Measurements from ENCODE around the gene SORCS3. TPM values are rescaled to one million over a fixed set of nuclear protein-coding genes. Genes with fewer than 3 reads are reported as not detected.

SORCS3 gene
- total and polyA plus RNA-seq, 4 donors, result 0.14 TPM; not detected in 3

GRCh38 chr10:104831272-104831671 is 190.2 kb downstream of the SORCS3 start:
- DNase-seq (no peak), ATAC-seq (ENCODE audit: insufficient read depth, low FRiP score) (no peak)
- Histone ChIP-seq H3K27me3 (ENCODE audit: control insufficient read depth in 3 of 3, insufficient read depth in 3 of 3, low read length in 2 of 3) (peaks cover 0 to 4% (median 0%) of the 10 kb centered on the region in 3 donors), H3K9ac (ENCODE audit: insufficient read depth in 1 of 2, low read length in 2 of 2) (no peak overlapping the region), H3K36me3 (ENCODE audit: control insufficient read depth in 4 of 4, insufficient read depth in 4 of 4, low read length in 4 of 4) (no peaks in the 10 kb centered on the region), H3K27ac (ENCODE audit: low read depth in 1 of 2, low read length in 1 of 2) (no peak overlapping the region), H3K9me3 (ENCODE audit: control insufficient read depth in 4 of 4, insufficient read depth in 3 of 4, low read length in 3 of 4) (no peaks in the 10 kb centered on the region), H3K4me1 (ENCODE audit: control insufficient read depth in 5 of 5, insufficient read depth in 5 of 5, low read length in 5 of 5) (no peaks in the 10 kb centered on the region), H3K4me3 (no peak overlapping the region)
- 83% methylated on average over 5 of the region's 5 CpGs for WGBS, 2 donors
- no peak for TF ChIP-seq CTCF (IDR thresholded peaks at IDR 0.05; ENCODE audit: control extremely low read depth, extremely low read depth)

- Histone ChIP-seq H3K4me3 (no peak overlapping the region), H3K4me1 (ENCODE audit: control insufficient read depth in 5 of 5, insufficient read depth in 5 of 5, low read length in 5 of 5) (no peaks in the 10 kb centered on the region), H3K27me3 (ENCODE audit: control insufficient read depth in 3 of 3, insufficient read depth in 3 of 3, low read length in 2 of 3) (peaks cover 0 to 4% (median 0%) of the 10 kb centered on the region in 3 donors), H3K9me3 (ENCODE audit: control insufficient read depth in 4 of 4, insufficient read depth in 3 of 4, low read length in 3 of 4) (no peaks in the 10 kb centered on the region), H3K9ac (ENCODE audit: insufficient read depth in 1 of 2, low read length in 2 of 2) (no peak overlapping the region), H3K36me3 (ENCODE audit: control insufficient read depth in 4 of 4, insufficient read depth in 4 of 4, low read length in 4 of 4) (no peaks in the 10 kb centered on the region), H3K27ac (ENCODE audit: low read depth in 1 of 2, low read length in 1 of 2) (no peak overlapping the region)
- no peak for DNase-seq
- 66 to 83% methylated on average over 1 of the region's 1 CpG for WGBS, 2 donors
- TF ChIP-seq CTCF (IDR thresholded peaks at IDR 0.05; ENCODE audit: control extremely low read depth, extremely low read depth), result no peak
- no peak for ATAC-seq (ENCODE audit: insufficient read depth, low FRiP score)
These were observed 193.5 kb downstream of the SORCS3 start for GRCh38 chr10:104834580-104834979.

DNA sequence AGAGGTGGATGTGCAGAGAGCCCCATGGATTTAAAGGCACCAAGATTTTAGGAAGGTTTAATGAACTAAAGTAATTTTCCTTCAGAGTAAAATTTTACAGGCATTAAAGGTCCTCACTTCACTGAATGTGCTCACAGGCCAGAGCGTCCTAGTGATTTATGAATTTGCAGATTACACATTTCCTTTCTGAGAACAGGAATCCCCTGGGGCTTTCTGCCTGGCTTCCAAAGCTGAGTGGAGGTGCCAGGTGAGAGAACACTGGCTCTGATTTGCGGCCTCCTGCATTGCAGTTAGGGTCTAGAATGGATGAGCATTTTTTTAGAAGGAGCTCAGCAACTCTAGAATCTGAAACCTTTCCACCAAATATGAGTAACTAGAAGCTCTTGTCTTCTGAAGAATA is 194.3 kb downstream of the SORCS3 start:
- Histone ChIP-seq H3K27ac (ENCODE audit: low read depth in 1 of 2, low read length in 1 of 2) (no peak overlapping the region), H3K36me3 (ENCODE audit: control insufficient read depth in 4 of 4, insufficient read depth in 4 of 4, low read length in 4 of 4) (no peaks in the 10 kb centered on the region), H3K4me3 (no peak overlapping the region), H3K27me3 (ENCODE audit: control insufficient read depth in 3 of 3, insufficient read depth in 3 of 3, low read length in 2 of 3) (peaks cover 0 to 4% (median 0%) of the 10 kb centered on the region in 3 donors), H3K9me3 (ENCODE audit: control insufficient read depth in 4 of 4, insufficient read depth in 3 of 4, low read length in 3 of 4) (peaks cover 0 to 2% (median 0%) of the 10 kb centered on the region in 4 donors), H3K4me1 (ENCODE audit: control insufficient read depth in 5 of 5, insufficient read depth in 5 of 5, low read length in 5 of 5) (no peaks in the 10 kb centered on the region), H3K9ac (ENCODE audit: insufficient read depth in 1 of 2, low read length in 2 of 2) (no peak overlapping the region)
- no peak for TF ChIP-seq CTCF (IDR thresholded peaks at IDR 0.05; ENCODE audit: control extremely low read depth, extremely low read depth)
- WGBS, 2 donors, result 48 to 53% methylated on average over 2 of the region's 2 CpGs
- DNase-seq (no peak), ATAC-seq (ENCODE audit: insufficient read depth, low FRiP score) (no peak)

GRCh38 chr10:104842704-104843103 is 201.6 kb downstream of the SORCS3 start:
- ATAC-seq (ENCODE audit: insufficient read depth, low FRiP score) (no peak), DNase-seq (no peak)
- Histone ChIP-seq H3K9ac (ENCODE audit: insufficient read depth in 1 of 2, low read length in 2 of 2) (no peak overlapping the region), H3K27ac (ENCODE audit: low read depth in 1 of 2, low read length in 1 of 2) (no peak overlapping the region), H3K36me3 (ENCODE audit: control insufficient read depth in 4 of 4, insufficient read depth in 4 of 4, low read length in 4 of 4) (no peaks in the 10 kb centered on the region), H3K4me3 (no peak overlapping the region), H3K27me3 (ENCODE audit: control insufficient read depth in 3 of 3, insufficient read depth in 3 of 3, low read length in 2 of 3) (no peaks in the 10 kb centered on the region), H3K4me1 (ENCODE audit: control insufficient read depth in 5 of 5, insufficient read depth in 5 of 5, low read length in 5 of 5) (no peaks in the 10 kb centered on the region), H3K9me3 (ENCODE audit: control insufficient read depth in 4 of 4, insufficient read depth in 3 of 4, low read length in 3 of 4) (peaks cover 0 to 2% (median 0%) of the 10 kb centered on the region in 4 donors)
- TF ChIP-seq CTCF (IDR thresholded peaks at IDR 0.05; ENCODE audit: control extremely low read depth, extremely low read depth), result no peak
- 72 to 82% methylated on average over 3 of the region's 3 CpGs for WGBS, 2 donors

Data from lung (tissue), 12 donors.